ENCODE results near the gene PRKCA.

Gene PRKCA

DNA sequence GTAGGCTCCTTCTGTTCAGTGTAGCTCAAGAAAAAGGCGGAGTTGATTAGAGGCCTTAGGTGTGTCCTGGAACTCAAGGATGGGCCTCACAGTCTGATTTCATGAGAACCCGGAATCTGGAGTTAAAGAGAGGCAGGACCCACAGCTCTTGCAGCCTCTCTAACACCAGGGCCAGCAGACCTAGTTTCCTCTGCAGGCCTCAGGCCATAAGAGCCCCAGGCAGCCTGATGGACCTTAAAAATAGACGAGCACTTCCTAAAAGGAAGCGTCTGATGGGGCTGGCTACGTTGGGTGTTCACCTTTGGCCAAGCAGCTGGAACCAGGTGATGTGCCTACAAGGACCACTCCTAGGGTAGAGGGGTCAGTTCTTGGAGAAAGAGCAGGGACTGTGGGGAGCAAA lies 540.1 kb downstream of the PRKCA start:
- TF ChIP-seq, protein P1, sequence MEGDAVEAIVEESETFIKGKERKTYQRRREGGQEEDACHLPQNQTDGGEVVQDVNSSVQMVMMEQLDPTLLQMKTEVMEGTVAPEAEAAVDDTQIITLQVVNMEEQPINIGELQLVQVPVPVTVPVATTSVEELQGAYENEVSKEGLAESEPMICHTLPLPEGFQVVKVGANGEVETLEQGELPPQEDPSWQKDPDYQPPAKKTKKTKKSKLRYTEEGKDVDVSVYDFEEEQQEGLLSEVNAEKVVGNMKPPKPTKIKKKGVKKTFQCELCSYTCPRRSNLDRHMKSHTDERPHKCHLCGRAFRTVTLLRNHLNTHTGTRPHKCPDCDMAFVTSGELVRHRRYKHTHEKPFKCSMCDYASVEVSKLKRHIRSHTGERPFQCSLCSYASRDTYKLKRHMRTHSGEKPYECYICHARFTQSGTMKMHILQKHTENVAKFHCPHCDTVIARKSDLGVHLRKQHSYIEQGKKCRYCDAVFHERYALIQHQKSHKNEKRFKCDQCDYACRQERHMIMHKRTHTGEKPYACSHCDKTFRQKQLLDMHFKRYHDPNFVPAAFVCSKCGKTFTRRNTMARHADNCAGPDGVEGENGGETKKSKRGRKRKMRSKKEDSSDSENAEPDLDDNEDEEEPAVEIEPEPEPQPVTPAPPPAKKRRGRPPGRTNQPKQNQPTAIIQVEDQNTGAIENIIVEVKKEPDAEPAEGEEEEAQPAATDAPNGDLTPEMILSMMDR (conservative IDR thresholded peaks at IDR 0.05; ENCODE audit: control insufficient read depth, insufficient read depth, low read depth, low read length) = no peak
- DNase-seq (ENCODE audit: low read depth) = no peak
- H3K4me3 ChIP-seq (ENCODE audit: control insufficient read depth, low read depth, low read length) = no peak overlapping the region

- no peak overlapping the region for H3K4me3 ChIP-seq (ENCODE audit: control insufficient read depth, low read depth, low read length)
- no peak for DNase-seq (ENCODE audit: low read depth)
- TF ChIP-seq, protein P1 (conservative IDR thresholded peaks at IDR 0.05; ENCODE audit: control insufficient read depth, insufficient read depth, low read depth, low read length) = no peak
These were observed 540.5 kb downstream of the PRKCA start for GRCh38 chr17:66842959-66843358.

DNA sequence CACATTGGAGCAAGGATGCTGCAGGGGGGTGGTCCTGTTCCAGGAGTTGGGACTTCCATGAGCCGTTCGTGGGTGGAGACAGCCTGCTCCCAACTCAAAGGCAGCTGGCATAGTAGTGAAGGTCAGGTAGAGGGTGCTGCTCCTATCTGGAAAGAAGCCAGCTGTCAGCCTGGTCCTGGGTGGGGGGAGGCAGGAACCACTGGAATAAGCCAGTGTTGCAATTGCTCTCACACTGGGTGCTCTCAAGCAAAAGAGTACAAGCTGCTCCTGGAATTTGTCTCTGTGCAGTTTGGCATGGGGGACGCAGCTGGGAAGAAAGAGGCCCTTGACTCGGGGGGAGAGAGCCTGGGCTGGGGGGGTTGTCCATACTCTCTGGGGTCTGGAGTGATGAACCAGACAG lies 541.2 kb downstream of the PRKCA start:
- TF ChIP-seq, protein P1 (conservative IDR thresholded peaks at IDR 0.05; ENCODE audit: control insufficient read depth, insufficient read depth, low read depth, low read length) = no peak
- H3K4me3 ChIP-seq (ENCODE audit: control insufficient read depth, low read depth, low read length) = no peak overlapping the region
- no peak for DNase-seq (ENCODE audit: low read depth)

DNA sequence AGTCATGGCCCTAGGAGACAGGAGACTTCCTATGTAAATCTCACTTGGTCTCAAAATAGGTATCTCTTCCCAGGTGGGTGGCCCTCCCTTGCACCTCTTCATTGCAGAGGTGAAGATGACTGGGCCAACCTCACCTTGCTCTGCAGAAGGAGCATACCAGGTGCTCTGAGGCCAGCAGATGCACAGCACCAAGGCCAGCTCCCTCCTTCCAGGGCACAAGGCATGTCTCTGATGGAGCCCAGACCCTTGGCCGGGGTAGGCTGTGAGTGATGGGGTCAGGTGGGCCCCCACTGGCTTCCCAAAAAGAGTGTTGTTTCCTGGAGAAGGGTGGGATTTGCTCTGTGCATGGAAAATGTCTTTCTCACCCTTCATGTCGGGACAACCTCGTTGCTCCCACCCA lies 545.3 kb downstream of the PRKCA start:
- DNase-seq (ENCODE audit: low read depth) = no peak
- no peak overlapping the region for H3K4me3 ChIP-seq (ENCODE audit: control insufficient read depth, low read depth, low read length)
- TF ChIP-seq, protein P1 (conservative IDR thresholded peaks at IDR 0.05; ENCODE audit: control insufficient read depth, insufficient read depth, low read depth, low read length) = no peak

DNA sequence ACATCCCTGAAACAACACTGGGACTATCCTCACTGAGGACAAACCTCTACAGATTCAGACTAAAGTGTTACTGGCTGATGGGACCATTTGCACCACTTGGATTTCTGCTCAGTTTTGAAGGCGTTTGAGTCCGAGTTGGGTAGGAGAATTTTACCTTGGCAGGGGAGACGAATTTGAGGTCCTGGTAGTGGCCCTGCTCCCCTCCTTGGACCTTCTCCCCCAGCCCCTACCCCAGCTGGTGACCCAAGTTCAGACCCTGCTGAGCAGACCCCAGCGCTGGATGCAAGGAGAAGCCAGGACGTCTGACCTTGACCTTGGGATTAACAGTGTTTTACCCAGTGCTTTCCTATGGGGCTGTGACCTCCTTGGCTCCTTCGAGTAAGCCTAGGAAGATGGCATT lies 546.1 kb downstream of the PRKCA start:
- no peak overlapping the region for H3K4me3 ChIP-seq (ENCODE audit: control insufficient read depth, low read depth, low read length)
- TF ChIP-seq, protein P1 (conservative IDR thresholded peaks at IDR 0.05; ENCODE audit: control insufficient read depth, insufficient read depth, low read depth, low read length) = no peak
- DNase-seq (ENCODE audit: low read depth) = no peak

- H3K4me3 ChIP-seq (ENCODE audit: control insufficient read depth, low read depth, low read length) = no peak overlapping the region
- no peak for DNase-seq (ENCODE audit: low read depth)
- TF ChIP-seq, protein P1 (conservative IDR thresholded peaks at IDR 0.05; ENCODE audit: control insufficient read depth, insufficient read depth, low read depth, low read length) = no peak
These were observed 546.7 kb downstream of the PRKCA start for GRCh38 chr17:66849032-66849655.
